ENCODE results near the gene ARHGAP15.

- no peak for TF ChIP-seq CTCF (IDR thresholded peaks at IDR 0.05)
- no peak for TF ChIP-seq POLR2AphosphoS5 (IDR thresholded peaks at IDR 0.05)
- TF ChIP-seq POLR2A (IDR thresholded peaks at IDR 0.05): no peak
- no peak for TF ChIP-seq EP300 (IDR thresholded peaks at IDR 0.05)
These were observed 17.8 kb downstream of the ARHGAP15 start for GRCh38 chr2:143146815-143147530.

Data from gastroesophageal sphincter (tissue), 3 donors.